Esophagus (tissue), 2 donors: ENCODE results near the gene MGAT5. TPM values are rescaled to one million over a fixed set of nuclear protein-coding genes. Genes with fewer than 3 reads are reported as not detected.

Experiments used
- H3K27ac ChIP-seq, 2 donors: one replicate each; pipeline ENCODE4 v1.5.1; 2013; ENCODE audit warnings: low read depth in 2 of 2, mild to moderate bottlenecking in 2 of 2, inconsistent platforms in 1 of 2, low read length in 1 of 2, moderate library complexity in 1 of 2
- H3K27me3 ChIP-seq, 2 donors: one replicate each; pipeline ENCODE4 v1.6.1; 2013; ENCODE audit warnings: low read length in 2 of 2, control low read depth in 1 of 2, mild to moderate bottlenecking in 1 of 2; ENCODE audit not compliant: insufficient read depth in 2 of 2, control insufficient read depth in 1 of 2
- H3K36me3 ChIP-seq, 2 donors: one replicate each; pipeline ENCODE4 v1.6.1; 2013; ENCODE audit warnings: low read length in 1 of 2; ENCODE audit not compliant: control insufficient read depth in 2 of 2, insufficient read depth in 2 of 2
- H3K4me1 ChIP-seq, 2 donors: one replicate each; pipeline ENCODE4 v1.6.1; 2013; ENCODE audit warnings: low read length in 1 of 2; ENCODE audit not compliant: control insufficient read depth in 2 of 2, insufficient read depth in 2 of 2
- H3K4me3 ChIP-seq, 2 donors: one replicate each; pipeline ENCODE4 v1.5.1; 2013; ENCODE audit warnings: low read length in 2 of 2, mild to moderate bottlenecking in 2 of 2, low read depth in 1 of 2, moderate library complexity in 1 of 2
- H3K9me3 ChIP-seq, 2 donors: one replicate each; pipeline ENCODE4 v1.6.1; 2013; ENCODE audit warnings: mild to moderate bottlenecking in 2 of 2, low read depth in 1 of 2, low read length in 1 of 2, moderate library complexity in 1 of 2; ENCODE audit not compliant: control insufficient read depth in 2 of 2, insufficient read depth in 1 of 2
- WGBS, 2 donors: extraction: QIAGEN DNeasy Blood & Tissue Kit; methylation state at CpG; one replicate each; pipeline ENCODE4 v1.1.7; 2013; 5-methylcytosine and 5-hydroxymethylcytosine counted together
- polyA plus RNA-seq, 2 donors: library from polyadenylated mRNA; stranded (reverse); fragments of 200-250 nt; gene quantifications; one replicate each; pipeline ENCODE4 v1.2.3, GENCODE V29; 2013
- donor health status: healthy with polysubstance abuse.
- donor health status: Bipolar disorder and iron deficiency.

Gene MGAT5
- polyA plus RNA-seq, 2 donors = 3.2 to 4.4 TPM

DNA sequence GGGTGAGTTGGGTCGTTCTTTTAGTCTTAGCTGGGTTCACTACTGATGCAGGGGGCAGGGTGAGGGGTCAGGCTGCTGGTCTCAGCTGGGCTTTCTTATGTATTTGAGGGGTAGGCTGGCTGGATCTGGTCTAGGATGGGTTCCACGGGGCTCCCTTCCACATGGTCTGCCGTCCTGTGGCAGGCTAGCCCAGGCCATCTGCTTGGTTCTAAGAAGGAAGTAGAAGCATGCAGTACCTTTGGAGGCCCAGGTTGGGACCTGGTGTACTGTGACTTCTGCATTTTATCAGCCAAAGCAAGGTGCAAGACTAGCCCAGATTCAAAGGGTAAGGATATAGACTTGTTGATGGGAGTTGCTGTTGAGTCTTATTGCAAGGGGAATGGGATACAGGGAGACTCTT lies 35.5 kb upstream of the MGAT5 start:
- H3K27ac ChIP-seq = no peak overlapping the region
- H3K27me3 ChIP-seq = no peaks in the 10 kb centered on the region
- WGBS, 2 donors = 78 to 79% methylated on average over 3 of the region's 3 CpGs
- peaks cover 0 to 10% of the 10 kb centered on the region in 2 donors for H3K4me1 ChIP-seq
- no peaks in the 10 kb centered on the region for H3K36me3 ChIP-seq
- no peak overlapping the region for H3K4me3 ChIP-seq
- no peaks in the 10 kb centered on the region for H3K9me3 ChIP-seq

DNA sequence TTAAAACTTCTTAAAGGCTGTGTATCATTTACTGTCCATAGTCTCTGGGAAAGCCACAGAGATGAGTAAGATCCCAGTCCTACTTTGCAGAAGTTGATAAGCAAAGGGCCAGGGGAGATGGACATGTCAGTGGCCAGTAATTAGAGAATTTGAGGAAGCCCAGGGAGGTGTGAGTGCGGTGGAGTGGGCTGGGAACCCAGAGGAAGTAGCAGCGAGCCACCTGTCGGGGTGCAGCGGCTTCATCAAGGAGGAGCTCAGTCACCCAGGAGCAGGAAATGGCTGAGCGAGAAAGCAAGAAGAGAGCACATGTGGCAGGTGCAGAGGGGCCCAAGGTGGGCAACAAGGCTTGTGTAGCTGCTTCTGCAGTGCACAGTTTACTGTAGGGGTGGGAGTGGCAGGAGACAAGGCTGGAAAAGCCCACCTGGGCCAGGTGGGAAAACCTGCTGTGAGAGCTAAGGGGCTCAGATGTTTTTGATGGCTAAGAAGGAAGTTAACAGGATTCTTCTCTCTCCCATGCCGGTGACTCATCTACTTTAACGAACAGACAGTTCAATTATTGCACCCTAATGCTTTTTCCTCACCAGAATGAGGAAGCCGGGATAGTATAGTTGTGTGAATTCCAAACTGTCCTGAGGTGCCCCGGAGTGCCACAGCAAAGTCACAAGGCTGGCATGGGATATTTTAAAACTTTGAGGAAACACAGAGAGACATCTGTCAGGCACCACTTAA lies 34.8 kb upstream of the MGAT5 start:
- 72 to 73% methylated on average over 9 of the region's 9 CpGs for WGBS, 2 donors
- Histone ChIP-seq H3K4me3 (no peak overlapping the region), H3K27me3 (no peaks in the 10 kb centered on the region), H3K4me1 (peaks cover 0 to 10% of the 10 kb centered on the region in 2 donors), H3K36me3 (no peaks in the 10 kb centered on the region), H3K27ac (no peak overlapping the region), H3K9me3 (no peaks in the 10 kb centered on the region)

DNA sequence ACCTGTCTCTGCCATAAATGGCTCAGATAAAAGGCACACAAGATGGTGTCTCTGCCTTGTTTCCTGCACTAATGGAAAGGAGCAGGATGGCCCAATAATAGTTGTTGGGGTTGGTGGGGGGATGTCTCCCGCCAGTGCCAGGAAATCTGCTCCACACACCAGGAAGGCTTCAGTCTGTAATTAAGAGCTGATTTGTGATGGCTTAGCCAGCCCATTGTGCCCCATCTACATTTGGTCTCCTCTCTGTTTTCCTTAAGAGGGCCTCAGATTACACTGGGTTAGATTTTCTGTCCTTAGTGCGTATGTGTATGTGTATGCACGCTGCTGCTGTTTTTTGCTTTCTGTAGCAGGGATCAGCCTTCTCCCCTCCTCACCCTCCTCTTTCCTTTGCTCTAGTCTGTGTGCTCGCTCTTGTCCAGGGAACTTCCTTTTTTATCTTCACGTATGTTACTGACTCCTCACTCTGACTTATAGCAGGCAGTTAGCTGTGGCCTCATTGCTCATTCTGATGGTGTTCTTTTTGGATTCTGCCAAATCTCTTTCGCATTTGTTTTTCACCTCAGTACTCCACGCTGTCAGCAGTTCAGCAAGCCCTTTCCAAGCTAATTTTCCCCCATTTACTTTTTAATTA lies 33.4 kb upstream of the MGAT5 start:
- no peak overlapping the region for H3K27ac ChIP-seq
- peaks cover 0 to 10% of the 10 kb centered on the region in 2 donors for H3K4me1 ChIP-seq
- H3K4me3 ChIP-seq = no peak overlapping the region
- H3K36me3 ChIP-seq = no peaks in the 10 kb centered on the region
- 95% methylated on average over 7 of the region's 7 CpGs for WGBS, 2 donors
- no peaks in the 10 kb centered on the region for H3K27me3 ChIP-seq
- no peaks in the 10 kb centered on the region for H3K9me3 ChIP-seq

DNA sequence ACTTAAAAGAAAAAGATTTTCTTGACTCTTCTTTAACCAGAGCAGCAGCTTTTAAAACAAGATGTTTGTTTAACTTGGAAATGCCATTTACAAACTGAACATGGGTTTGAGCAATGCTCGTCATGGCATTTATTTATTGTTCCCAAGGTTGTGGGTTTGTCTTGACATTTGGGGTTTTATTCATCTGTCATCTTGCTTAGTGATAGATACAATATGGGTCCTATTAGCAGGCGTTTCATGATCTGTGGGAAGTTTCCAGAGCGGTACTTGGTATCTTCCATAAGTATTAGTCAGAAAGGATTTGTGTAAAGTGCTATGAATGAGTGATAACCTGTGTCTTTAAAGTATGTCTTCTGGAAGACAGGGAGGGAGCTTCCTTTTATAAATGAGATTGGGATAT lies 29.9 kb upstream of the MGAT5 start:
- 80 to 88% methylated on average over 3 of the region's 3 CpGs for WGBS, 2 donors
- Histone ChIP-seq H3K36me3 (no peaks in the 10 kb centered on the region), H3K4me3 (no peak overlapping the region), H3K4me1 (peaks cover 0 to 2% of the 10 kb centered on the region in 2 donors), H3K27me3 (no peaks in the 10 kb centered on the region), H3K9me3 (no peaks in the 10 kb centered on the region), H3K27ac (no peak overlapping the region)

DNA sequence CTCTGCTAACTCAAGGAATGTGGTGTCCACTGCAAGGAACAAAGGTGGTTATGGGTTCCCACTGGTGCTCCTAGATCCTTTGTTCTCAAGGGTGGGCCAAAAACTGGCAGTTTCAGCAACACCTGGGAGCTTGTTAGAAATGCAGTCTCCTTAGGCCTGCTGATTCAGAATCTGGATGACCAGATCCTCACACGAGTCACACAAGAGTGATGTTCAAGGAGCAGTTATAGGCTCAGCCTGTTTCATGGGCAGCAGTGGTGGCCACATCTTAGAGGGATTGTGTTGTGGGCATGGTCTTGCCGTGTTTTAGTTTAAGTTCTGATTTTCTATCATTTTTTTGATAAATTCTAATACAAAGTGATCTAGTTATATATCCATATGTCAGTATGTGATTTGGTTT lies 28.7 kb upstream of the MGAT5 start:
- no peaks in the 10 kb centered on the region for H3K36me3 ChIP-seq
- H3K4me3 ChIP-seq = no peak overlapping the region
- no peaks in the 10 kb centered on the region for H3K4me1 ChIP-seq
- no peaks in the 10 kb centered on the region for H3K27me3 ChIP-seq
- no peaks in the 10 kb centered on the region for H3K9me3 ChIP-seq
- WGBS, 2 donors = 91 to 98% methylated on average over 2 of the region's 2 CpGs
- H3K27ac ChIP-seq = no peak overlapping the region

DNA sequence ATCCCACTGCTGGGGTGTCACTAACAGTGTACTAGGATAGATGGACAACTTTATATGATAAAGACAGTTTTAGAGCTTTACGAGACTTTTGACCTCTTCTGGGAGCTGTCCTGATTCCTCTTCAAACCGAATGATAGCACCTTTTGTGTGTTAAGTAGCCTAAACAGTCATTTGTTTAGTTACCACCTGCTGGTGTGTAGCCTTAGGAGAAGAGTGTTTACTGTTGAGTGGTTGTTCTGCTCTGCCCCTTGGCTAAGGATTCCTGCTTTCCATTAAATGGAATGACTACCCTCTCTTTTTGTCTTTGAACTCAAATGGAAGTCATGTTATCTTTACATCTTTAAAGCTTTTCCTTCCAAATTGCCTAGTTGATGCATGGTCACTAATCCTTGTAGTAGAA lies 28.0 kb upstream of the MGAT5 start:
- Histone ChIP-seq H3K27ac (no peak overlapping the region), H3K4me3 (no peak overlapping the region), H3K4me1 (no peaks in the 10 kb centered on the region), H3K27me3 (no peaks in the 10 kb centered on the region), H3K36me3 (no peaks in the 10 kb centered on the region), H3K9me3 (no peaks in the 10 kb centered on the region)
- WGBS, 2 donors = 79% methylated on average over 2 of the region's 2 CpGs

DNA sequence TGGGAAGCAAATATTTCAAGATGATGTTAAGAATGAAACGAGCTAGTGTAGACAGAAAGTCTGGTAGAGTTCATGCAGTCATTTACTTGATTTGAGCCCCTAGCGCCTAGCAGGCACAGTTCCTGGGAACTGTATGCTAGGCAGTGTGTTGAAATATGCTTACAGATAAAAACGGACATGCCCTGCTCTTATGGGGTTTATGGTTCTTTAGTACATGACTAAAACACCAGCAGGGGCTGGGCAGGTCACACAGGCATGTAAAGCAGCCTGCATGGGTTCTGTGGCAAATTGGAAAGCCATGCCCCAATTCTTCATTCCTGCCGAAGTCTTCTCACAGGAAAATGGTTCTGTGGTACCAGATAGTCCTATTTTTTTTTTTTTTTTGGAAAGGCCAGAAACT lies 27.3 kb upstream of the MGAT5 start:
- H3K4me3 ChIP-seq = no peak overlapping the region
- no peaks in the 10 kb centered on the region for H3K9me3 ChIP-seq
- no peaks in the 10 kb centered on the region for H3K4me1 ChIP-seq
- H3K27ac ChIP-seq = no peak overlapping the region
- no peaks in the 10 kb centered on the region for H3K27me3 ChIP-seq
- 68 to 76% methylated on average over 4 of the region's 4 CpGs for WGBS, 2 donors
- H3K36me3 ChIP-seq = no peaks in the 10 kb centered on the region

DNA sequence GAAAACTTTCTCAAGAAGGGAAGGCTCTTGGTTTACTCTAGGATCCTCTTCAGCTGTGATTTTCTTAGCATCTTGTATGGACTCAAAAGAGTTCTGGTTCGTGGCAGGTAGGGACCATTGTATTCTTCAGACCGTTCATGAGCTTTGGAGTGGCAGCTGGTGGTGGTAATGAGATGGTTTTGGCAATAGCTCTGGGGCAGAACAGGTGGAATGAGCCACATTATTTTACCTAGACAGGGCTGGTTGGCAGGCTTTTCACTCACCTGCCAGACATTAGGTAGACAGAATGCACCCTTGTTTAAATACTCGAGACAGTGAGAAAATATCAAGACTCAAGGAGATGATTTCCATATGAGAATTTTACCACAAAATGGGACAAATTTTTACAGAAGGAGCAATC lies 26.2 kb upstream of the MGAT5 start:
- Histone ChIP-seq H3K36me3 (no peaks in the 10 kb centered on the region), H3K9me3 (no peaks in the 10 kb centered on the region), H3K27me3 (no peaks in the 10 kb centered on the region), H3K27ac (no peak overlapping the region), H3K4me3 (no peak overlapping the region), H3K4me1 (no peaks in the 10 kb centered on the region)
- 92 to 97% methylated on average over 3 of the region's 3 CpGs for WGBS, 2 donors

DNA sequence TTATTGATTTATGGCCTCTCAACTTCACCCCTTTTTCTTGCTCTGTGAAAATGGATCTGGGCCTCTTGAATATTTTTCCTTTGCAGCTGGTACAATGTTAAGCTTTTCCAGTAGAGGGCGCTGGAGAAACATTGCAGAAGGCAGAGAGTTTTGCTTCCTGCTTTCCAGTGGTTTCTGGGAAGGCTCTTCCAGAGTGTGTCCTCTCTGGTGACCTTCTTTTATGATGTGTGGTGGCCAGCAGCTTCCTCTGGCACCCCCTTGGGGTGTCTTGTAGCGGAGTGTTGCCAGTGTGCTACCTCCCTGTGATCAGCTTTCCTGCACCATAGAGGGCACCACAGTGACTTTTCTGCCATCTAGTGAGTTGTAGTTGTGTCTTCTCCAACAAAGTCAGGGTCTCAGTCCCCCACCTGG lies 25.4 kb upstream of the MGAT5 start:
- no peaks in the 10 kb centered on the region for H3K27me3 ChIP-seq
- H3K27ac ChIP-seq = no peak overlapping the region
- H3K36me3 ChIP-seq = no peaks in the 10 kb centered on the region
- no peaks in the 10 kb centered on the region for H3K9me3 ChIP-seq
- H3K4me1 ChIP-seq = no peaks in the 10 kb centered on the region
- H3K4me3 ChIP-seq = no peak overlapping the region
- 60 to 71% methylated on average over 2 of the region's 2 CpGs for WGBS, 2 donors

DNA sequence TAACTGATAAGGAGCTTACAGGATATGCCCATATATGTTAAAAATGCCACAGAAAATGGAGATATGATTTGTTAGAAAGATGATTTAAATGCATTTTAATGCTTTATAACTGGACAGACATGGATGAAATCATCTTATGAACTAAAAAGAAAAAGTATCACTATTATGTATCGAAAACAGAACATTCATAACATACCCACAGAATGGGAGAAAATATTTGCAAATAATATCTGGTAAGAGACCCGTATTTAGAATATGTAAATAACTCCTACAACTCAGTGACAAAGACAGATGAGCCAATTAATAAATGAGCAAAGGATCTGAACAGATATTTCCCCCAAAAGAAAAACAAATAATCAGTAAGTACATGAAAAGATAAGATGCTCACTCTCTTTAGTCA lies 24.3 kb upstream of the MGAT5 start:
- Histone ChIP-seq H3K27me3 (no peaks in the 10 kb centered on the region), H3K4me1 (no peaks in the 10 kb centered on the region), H3K9me3 (no peaks in the 10 kb centered on the region), H3K36me3 (no peaks in the 10 kb centered on the region), H3K4me3 (no peak overlapping the region), H3K27ac (no peak overlapping the region)
- WGBS, 2 donors = 88 to 89% methylated on average over 2 of the region's 2 CpGs
